ENCODE results near the gene UQCRFS1. TPM values are rescaled to one million over a fixed set of nuclear protein-coding genes. Genes with fewer than 3 reads are reported as not detected.

The UQCRFS1 gene
- polyA plus RNA-seq, 1 of the 3 experiments (the other 2 are of a cell fraction): 36.7 TPM

GRCh38 chr19:29171525-29171924 is 41.4 kb downstream of the UQCRFS1 start:
- 4% methylated on average over 2 of the region's 2 CpGs for WGBS (ENCODE audit: low lambda C conversion rate)
- Histone ChIP-seq H3K4me3 (ENCODE audit: low read depth in 2 of 2, low read length in 1 of 2) (no peak overlapping the region), H3K4me2 (no peak overlapping the region), H3K9me3 (0 out of 2 replicates have a peak, but pooled peaks cover 2% of the 10 kb centered on the region), H2AFZ (ENCODE audit: low read depth) (no peak overlapping the region), H3K4me1 (ENCODE audit: control insufficient read depth in 1 of 2, insufficient read depth in 2 of 2, low read depth in 1 of 2, low read length in 1 of 2) (no peaks in the 10 kb centered on the region), H3K27ac (ENCODE audit: low read depth in 2 of 2, low read length in 1 of 2) (no peak overlapping the region), H3K27me3 (ENCODE audit: insufficient read depth) (no peaks in the 10 kb centered on the region), H3K36me3 (replicated peaks in 1 of 2; ENCODE audit: control insufficient read depth in 1 of 2, insufficient read depth in 2 of 2, low read length in 1 of 2) (no peaks in the 10 kb centered on the region), H3K9ac (no peak overlapping the region), H4K20me1 (ENCODE audit: insufficient read depth) (no peaks in the 10 kb centered on the region), H3F3A (replicated peaks; ENCODE audit: insufficient read depth) (no peaks in the 10 kb centered on the region), H3K79me2 (ENCODE audit: insufficient read depth) (no peaks in the 10 kb centered on the region), H3K9me2 (no peaks in the 10 kb centered on the region)
- TF ChIP-seq NRF1 (IDR thresholded peaks at IDR 0.05; ENCODE audit: low read depth, low read length) (no peak), EP300 (IDR thresholded peaks at IDR 0.05; ENCODE audit: borderline replicate concordance in 1 of 2, low read depth in 1 of 2, low read length in 1 of 2) (no peak), POLR2AphosphoS5 (IDR thresholded peaks at IDR 0.05; ENCODE audit: low read depth, low read length) (no peak), TAF1 (IDR thresholded peaks at IDR 0.05; ENCODE audit: borderline replicate concordance, low read depth, low read length) (no peak), RXRA (IDR thresholded peaks at IDR 0.05; ENCODE audit: borderline replicate concordance, low read depth) (no peak), TEAD4 (IDR thresholded peaks at IDR 0.05; ENCODE audit: borderline replicate concordance, insufficient read depth) (no peak), FOXJ3 (CRISPR knock-in tag; IDR thresholded peaks at IDR 0.05) (no peak), RCOR1 (IDR thresholded peaks at IDR 0.05; ENCODE audit: low read length) (no peak), MEF2A (IDR thresholded peaks at IDR 0.05; ENCODE audit: borderline replicate concordance, low read depth) (no peak), FOXM1 (IDR thresholded peaks at IDR 0.05; ENCODE audit: low read depth) (no peak), ELF1 (IDR thresholded peaks at IDR 0.05) (no peak), FOSL2 (IDR thresholded peaks at IDR 0.05; ENCODE audit: borderline replicate concordance, low read depth) (no peak), MAX (IDR thresholded peaks at IDR 0.05; ENCODE audit: low read depth) (no peak), IRF3 (IDR thresholded peaks at IDR 0.05; ENCODE audit: low read depth, low read length) (no peak), YY1 (IDR thresholded peaks at IDR 0.05; ENCODE audit: low read depth) (no peak), CTCF (IDR thresholded peaks at IDR 0.05) (no peak), GATA2 (CRISPR knock-in tag; IDR thresholded peaks at IDR 0.05) (no peak)
- CTCF ChIA-PET: no interaction called here
- POLR2A ChIA-PET: no interaction called here
- DNase-seq: no peak

GRCh38 chr19:29170554-29170953 is 42.4 kb downstream of the UQCRFS1 start:
- 0% methylated on average over 1 of the region's 1 CpG for WGBS (ENCODE audit: low lambda C conversion rate)
- H3K36me3 ChIP-seq (replicated peaks in 1 of 2; ENCODE audit: control insufficient read depth in 1 of 2, insufficient read depth in 2 of 2, low read length in 1 of 2): no peaks in the 10 kb centered on the region
- no peak overlapping the region for H3K27ac ChIP-seq (ENCODE audit: low read depth in 2 of 2, low read length in 1 of 2)
- no peaks in the 10 kb centered on the region for H3K4me1 ChIP-seq (ENCODE audit: control insufficient read depth in 1 of 2, insufficient read depth in 2 of 2, low read depth in 1 of 2, low read length in 1 of 2)
- H3F3A ChIP-seq (replicated peaks; ENCODE audit: insufficient read depth): no peaks in the 10 kb centered on the region
- no peak overlapping the region for H2AFZ ChIP-seq (ENCODE audit: low read depth)
- H3K9me2 ChIP-seq: no peaks in the 10 kb centered on the region
- no peaks in the 10 kb centered on the region for H3K79me2 ChIP-seq (ENCODE audit: insufficient read depth)
- H3K9me3 ChIP-seq: no peaks in the 10 kb centered on the region
- no peak for DNase-seq
- POLR2A ChIA-PET: no interaction called here
- TF ChIP-seq MEF2A (IDR thresholded peaks at IDR 0.05; ENCODE audit: borderline replicate concordance, low read depth): no peak
- no peak for TF ChIP-seq MAX (IDR thresholded peaks at IDR 0.05; ENCODE audit: low read depth)
- no peak for TF ChIP-seq NFIC (IDR thresholded peaks at IDR 0.05; ENCODE audit: borderline replicate concordance)
- no peaks in the 10 kb centered on the region for H3K27me3 ChIP-seq (ENCODE audit: insufficient read depth)
- CTCF ChIA-PET: no interaction called here
- no peak overlapping the region for H3K9ac ChIP-seq
- H3K4me3 ChIP-seq (ENCODE audit: low read depth in 2 of 2, low read length in 1 of 2): no peak overlapping the region
- H4K20me1 ChIP-seq (ENCODE audit: insufficient read depth): no peaks in the 10 kb centered on the region
- no peak overlapping the region for H3K4me2 ChIP-seq
